ENCODE measurements around the gene CKLF. TPM values are rescaled to one million over a fixed set of nuclear protein-coding genes. Genes with fewer than 3 reads are reported as not detected.
A peak's percentile ranks its signal among the peaks of the same experiment; 100 is the strongest.

Gene CKLF
- total RNA-seq, 1 donor, result 73.4 TPM

- DNase-seq (ENCODE audit: low read depth), result peak; percentile 77
- no peak overlapping the region for H3K4me3 ChIP-seq (ENCODE audit: low read depth, low read length)
- TF ChIP-seq CTCF (IDR thresholded peaks at IDR 0.05; ENCODE audit: insufficient read depth, low read length), result peak; percentile 56
Measured at GRCh38 chr16:66515596-66516508, 36.5 kb upstream of the CKLF start.

GRCh38 chr16:66516509-66516807, 35.9 kb upstream of the CKLF start:
- no peak overlapping the region for H3K4me3 ChIP-seq (ENCODE audit: low read depth, low read length)
- TF ChIP-seq CTCF (IDR thresholded peaks at IDR 0.05; ENCODE audit: insufficient read depth, low read length), result no peak
- no peak for DNase-seq (ENCODE audit: low read depth)

- peak overlapping the region; percentile 14 for H3K4me3 ChIP-seq (ENCODE audit: low read depth, low read length)
- DNase-seq (ENCODE audit: low read depth), result peak; percentile 99
- TF ChIP-seq CTCF (IDR thresholded peaks at IDR 0.05; ENCODE audit: insufficient read depth, low read length), result no peak
Measured at GRCh38 chr16:66516808-66517585, 35.4 kb upstream of the CKLF start.

GRCh38 chr16:66517586-66518263, 34.7 kb upstream of the CKLF start:
- DNase-seq (ENCODE audit: low read depth), result no peak
- TF ChIP-seq CTCF (IDR thresholded peaks at IDR 0.05; ENCODE audit: insufficient read depth, low read length), result no peak
- H3K4me3 ChIP-seq (ENCODE audit: low read depth, low read length), result no peak overlapping the region

GRCh38 chr16:66519482-66520373, 32.6 kb upstream of the CKLF start:
- no peak overlapping the region for H3K4me3 ChIP-seq (ENCODE audit: low read depth, low read length)
- TF ChIP-seq CTCF (IDR thresholded peaks at IDR 0.05; ENCODE audit: insufficient read depth, low read length), result no peak
- DNase-seq (ENCODE audit: low read depth), result no peak
